ENCODE measurements around the gene ELK3. TPM values are rescaled to one million over a fixed set of nuclear protein-coding genes. Genes with fewer than 3 reads are reported as not detected.
A peak's percentile ranks its signal among the peaks of the same experiment; 100 is the strongest.

Gene ELK3
- total and polyA plus RNA-seq, 9 of the 15 experiments (the other 6 are each of a cell fraction or from before 2014, with no cell fraction given) = 1.5 to 5.5 (median 2.9) TPM

DNA sequence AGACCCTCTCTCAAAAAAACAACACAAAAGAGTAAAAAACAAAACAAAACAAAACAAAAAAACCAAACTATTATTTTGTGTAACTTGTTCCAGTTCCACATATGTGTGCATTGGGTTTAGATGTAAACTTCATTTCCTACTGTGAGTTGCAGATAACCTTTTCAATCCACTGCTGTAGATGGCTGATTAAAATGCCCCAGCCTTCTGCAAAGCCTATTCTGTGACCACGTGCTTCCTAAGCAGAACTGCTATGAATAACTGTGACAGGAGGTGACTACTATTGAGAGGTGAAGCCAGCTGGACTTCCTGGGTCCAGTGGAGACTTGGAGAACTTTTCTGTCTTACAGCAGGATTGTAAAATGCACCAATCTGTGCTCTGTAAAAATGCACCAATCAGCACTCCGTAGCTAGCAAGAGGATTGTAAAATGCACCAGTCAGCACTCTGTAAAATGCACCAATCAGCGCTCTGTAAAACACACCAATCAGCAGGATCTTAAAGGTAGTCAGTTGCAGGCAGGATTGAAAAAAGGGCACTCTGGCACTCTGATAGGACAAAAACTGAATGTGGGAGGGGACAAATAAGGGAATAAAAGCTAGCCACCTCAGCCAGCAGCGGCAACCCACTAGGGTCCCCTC is 10.3 kb upstream of the ELK3 start (continued):
- no peak for TF ChIP-seq HDAC1 (IDR thresholded peaks at IDR 0.05)
- peak; percentile 88 for TF ChIP-seq MAFG (tag; conservative IDR thresholded peaks at IDR 0.05)
- TF ChIP-seq ZC3H8 (IDR thresholded peaks at IDR 0.05) = no peak
- no peak for TF ChIP-seq ZKSCAN8 (CRISPR knock-in tag; IDR thresholded peaks at IDR 0.05)
- TF ChIP-seq NR2C1 (IDR thresholded peaks at IDR 0.05) = no peak
- TF ChIP-seq NR2C1 (tag; IDR thresholded peaks at IDR 0.05) = peak; percentile 13; the same call in 1 of the 2 replicates
- no peak for TF ChIP-seq CHD1 (IDR thresholded peaks at IDR 0.05; ENCODE audit: low read length)
- TF ChIP-seq, protein P1, sequence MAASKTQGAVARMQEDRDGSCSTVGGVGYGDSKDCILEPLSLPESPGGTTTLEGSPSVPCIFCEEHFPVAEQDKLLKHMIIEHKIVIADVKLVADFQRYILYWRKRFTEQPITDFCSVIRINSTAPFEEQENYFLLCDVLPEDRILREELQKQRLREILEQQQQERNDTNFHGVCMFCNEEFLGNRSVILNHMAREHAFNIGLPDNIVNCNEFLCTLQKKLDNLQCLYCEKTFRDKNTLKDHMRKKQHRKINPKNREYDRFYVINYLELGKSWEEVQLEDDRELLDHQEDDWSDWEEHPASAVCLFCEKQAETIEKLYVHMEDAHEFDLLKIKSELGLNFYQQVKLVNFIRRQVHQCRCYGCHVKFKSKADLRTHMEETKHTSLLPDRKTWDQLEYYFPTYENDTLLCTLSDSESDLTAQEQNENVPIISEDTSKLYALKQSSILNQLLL (CRISPR knock-in tag; IDR thresholded peaks at IDR 0.05; ENCODE audit: borderline replicate concordance) = no peak
- TF ChIP-seq SOX6 (IDR thresholded peaks at IDR 0.05) = 0 out of 2 replicates have a peak, but pooled peaks have one; percentile 15
- TF ChIP-seq ZFP36 (IDR thresholded peaks at IDR 0.05; ENCODE audit: low read depth, low read length, partially characterized antibody) = no peak
- TF ChIP-seq, protein P2, sequence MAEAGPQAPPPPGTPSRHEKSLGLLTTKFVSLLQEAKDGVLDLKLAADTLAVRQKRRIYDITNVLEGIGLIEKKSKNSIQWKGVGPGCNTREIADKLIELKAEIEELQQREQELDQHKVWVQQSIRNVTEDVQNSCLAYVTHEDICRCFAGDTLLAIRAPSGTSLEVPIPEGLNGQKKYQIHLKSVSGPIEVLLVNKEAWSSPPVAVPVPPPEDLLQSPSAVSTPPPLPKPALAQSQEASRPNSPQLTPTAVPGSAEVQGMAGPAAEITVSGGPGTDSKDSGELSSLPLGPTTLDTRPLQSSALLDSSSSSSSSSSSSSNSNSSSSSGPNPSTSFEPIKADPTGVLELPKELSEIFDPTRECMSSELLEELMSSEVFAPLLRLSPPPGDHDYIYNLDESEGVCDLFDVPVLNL (CRISPR knock-in tag; IDR thresholded peaks at IDR 0.05; ENCODE audit: low read depth) = no peak
- TF ChIP-seq ZNF347 (CRISPR knock-in tag; IDR thresholded peaks at IDR 0.05; ENCODE audit: low read depth) = no peak
- TF ChIP-seq, protein P3, sequence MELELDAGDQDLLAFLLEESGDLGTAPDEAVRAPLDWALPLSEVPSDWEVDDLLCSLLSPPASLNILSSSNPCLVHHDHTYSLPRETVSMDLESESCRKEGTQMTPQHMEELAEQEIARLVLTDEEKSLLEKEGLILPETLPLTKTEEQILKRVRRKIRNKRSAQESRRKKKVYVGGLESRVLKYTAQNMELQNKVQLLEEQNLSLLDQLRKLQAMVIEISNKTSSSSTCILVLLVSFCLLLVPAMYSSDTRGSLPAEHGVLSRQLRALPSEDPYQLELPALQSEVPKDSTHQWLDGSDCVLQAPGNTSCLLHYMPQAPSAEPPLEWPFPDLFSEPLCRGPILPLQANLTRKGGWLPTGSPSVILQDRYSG (tag; conservative IDR thresholded peaks at IDR 0.05; ENCODE audit: low read depth) = no peak
- TF ChIP-seq PCBP1 (IDR thresholded peaks at IDR 0.05; ENCODE audit: low read depth, low read length, poor library complexity, severe bottlenecking) = no peak
- no peak for TF ChIP-seq ATF7 (IDR thresholded peaks at IDR 0.05)
- no peak for TF ChIP-seq ZNF12 (CRISPR knock-in tag; IDR thresholded peaks at IDR 0.05)
- no peak for TF ChIP-seq NCOA4 (IDR thresholded peaks at IDR 0.05; ENCODE audit: partially characterized antibody)
- no peak for TF ChIP-seq EWSR1 (IDR thresholded peaks at IDR 0.05; ENCODE audit: borderline replicate concordance, low read depth, partially characterized antibody)
